PC-3 (cell line): Measurements from ENCODE around the gene ALG10B.
"Not testable (repeated sequence)": the region's sequence is repeated elsewhere in the genome, so short reads cannot be mapped to it uniquely, and the experiment has no call there.

Experiments
- EZH2 ChIP-seq: fragments of 300-600 bp; sonication (generic); IDR thresholded peaks from one replicate; pipeline ENCODE4 v1.6.1; 2017; ENCODE audit warnings: antibody characterized with exemption, mild to moderate bottlenecking, low read length; ENCODE audit not compliant: unreplicated experiment
- TF ChIP-seq, protein P1 (sequence below): fragments of 300-600 bp; sonication (generic); conservative IDR thresholded peaks from 2 replicates; pipeline ENCODE4 v1.5.1; 2017; ENCODE audit warnings: antibody characterized with exemption, low read depth, mild to moderate bottlenecking, low read length

DNA sequence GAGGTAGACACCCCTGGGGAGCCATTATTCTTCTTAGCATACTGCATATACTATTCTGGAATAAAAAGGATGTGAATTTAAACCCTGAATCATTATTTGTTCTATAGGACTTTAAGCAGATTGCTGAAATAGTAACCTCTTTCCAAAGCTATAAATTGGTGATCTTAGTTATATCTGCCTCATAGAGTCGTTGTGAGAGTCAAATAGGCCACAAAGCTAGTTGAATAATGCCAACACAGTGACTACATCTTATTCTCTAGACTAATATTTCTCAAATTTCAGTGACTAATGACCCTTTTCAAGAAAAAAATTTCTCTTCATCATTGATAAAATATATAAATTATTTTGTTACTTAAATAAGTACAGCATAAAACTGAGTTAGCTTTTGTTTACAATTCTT lies 13.6 kb upstream of the ALG10B start:
- TF ChIP-seq, protein P1, sequence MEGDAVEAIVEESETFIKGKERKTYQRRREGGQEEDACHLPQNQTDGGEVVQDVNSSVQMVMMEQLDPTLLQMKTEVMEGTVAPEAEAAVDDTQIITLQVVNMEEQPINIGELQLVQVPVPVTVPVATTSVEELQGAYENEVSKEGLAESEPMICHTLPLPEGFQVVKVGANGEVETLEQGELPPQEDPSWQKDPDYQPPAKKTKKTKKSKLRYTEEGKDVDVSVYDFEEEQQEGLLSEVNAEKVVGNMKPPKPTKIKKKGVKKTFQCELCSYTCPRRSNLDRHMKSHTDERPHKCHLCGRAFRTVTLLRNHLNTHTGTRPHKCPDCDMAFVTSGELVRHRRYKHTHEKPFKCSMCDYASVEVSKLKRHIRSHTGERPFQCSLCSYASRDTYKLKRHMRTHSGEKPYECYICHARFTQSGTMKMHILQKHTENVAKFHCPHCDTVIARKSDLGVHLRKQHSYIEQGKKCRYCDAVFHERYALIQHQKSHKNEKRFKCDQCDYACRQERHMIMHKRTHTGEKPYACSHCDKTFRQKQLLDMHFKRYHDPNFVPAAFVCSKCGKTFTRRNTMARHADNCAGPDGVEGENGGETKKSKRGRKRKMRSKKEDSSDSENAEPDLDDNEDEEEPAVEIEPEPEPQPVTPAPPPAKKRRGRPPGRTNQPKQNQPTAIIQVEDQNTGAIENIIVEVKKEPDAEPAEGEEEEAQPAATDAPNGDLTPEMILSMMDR = not testable (repeated sequence)
- TF ChIP-seq EZH2 = not testable (repeated sequence)
